AG10803 (cell line): ENCODE measurements around the gene MYDGF.
A peak's percentile ranks its signal among the peaks of the same experiment; 100 is the strongest.

Source experiments
- DNase-seq: peaks from one replicate; pipeline ENCODE4 v3.0.0; 2010; ENCODE audit warnings: low read depth
- H3K4me3 ChIP-seq: 2 replicates; pipeline ENCODE4 v1.5.1; 2011; ENCODE audit warnings: mild to moderate bottlenecking, low read length, control low read depth
- CTCF ChIP-seq: conservative IDR thresholded peaks from 2 replicates; pipeline ENCODE4 v1.5.1; 2011; ENCODE audit warnings: mild to moderate bottlenecking, low read length, control low read depth, inconsistent platforms

MYDGF gene

GRCh38 chr19:4636151-4636717 lies 33.9 kb downstream of the MYDGF start:
- TF ChIP-seq CTCF: peak; percentile 53
- DNase-seq: peak; percentile 35

GRCh38 chr19:4635754-4636116 lies 34.4 kb downstream of the MYDGF start:
- H3K4me3 ChIP-seq: peak overlapping the region; percentile 62
- no peak for TF ChIP-seq CTCF
- DNase-seq: no peak

More at GRCh38 chr19:4636151-4636717, 33.9 kb downstream of the MYDGF start:
- peak overlapping the region; percentile 62 for H3K4me3 ChIP-seq

DNA sequence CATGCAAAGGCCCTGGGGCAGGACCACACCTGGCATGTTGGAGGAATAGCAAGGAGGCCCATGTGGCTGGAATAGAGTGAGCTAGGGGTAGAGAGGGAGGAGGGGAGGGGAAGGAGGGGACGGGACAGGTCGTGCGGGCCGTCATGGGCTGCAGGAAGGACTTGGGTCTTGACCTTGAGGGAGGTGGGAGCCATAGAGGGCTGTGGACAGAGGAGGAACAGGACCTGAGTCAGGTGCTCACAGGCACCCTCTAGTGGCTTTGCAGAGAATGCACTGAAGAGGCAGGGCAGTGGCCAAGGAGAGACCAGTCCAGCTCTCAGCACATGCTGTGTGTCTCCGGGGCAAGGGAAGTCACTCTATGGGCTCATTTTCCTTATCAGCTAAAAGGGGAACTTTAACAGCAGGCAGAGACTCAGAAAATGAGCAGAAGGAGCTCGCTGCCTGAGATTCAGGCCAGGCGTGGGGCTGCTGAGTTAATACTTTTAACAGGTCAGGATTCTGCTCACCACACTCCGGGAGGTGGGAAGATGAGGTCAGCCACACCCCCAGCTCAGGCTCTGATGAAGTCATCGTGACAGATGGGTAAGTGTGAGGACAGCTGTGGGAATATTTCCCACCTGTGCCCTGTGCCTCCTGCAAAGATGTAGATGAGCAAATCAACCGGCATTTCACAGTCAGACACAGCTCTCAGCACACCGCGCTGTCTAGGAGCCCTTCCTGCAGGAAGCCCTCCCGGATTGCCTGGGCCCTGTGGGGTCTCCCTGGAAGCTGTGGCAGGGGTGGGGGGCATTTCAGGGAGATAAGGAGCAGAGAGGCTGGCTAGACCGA lies 36.8 kb downstream of the MYDGF start:
- H3K4me3 ChIP-seq: no peak overlapping the region
- DNase-seq: peak; percentile 56
- TF ChIP-seq CTCF: peak; percentile 81

- DNase-seq: peak; percentile 17
- no peak overlapping the region for H3K4me3 ChIP-seq
- TF ChIP-seq CTCF: peak; percentile 32
Observed at GRCh38 chr19:4624733-4625362, 45.3 kb downstream of the MYDGF start.

GRCh38 chr19:4624301-4624700 lies 45.8 kb downstream of the MYDGF start:
- DNase-seq: no peak
- no peak for TF ChIP-seq CTCF
- no peak overlapping the region for H3K4me3 ChIP-seq

DNA sequence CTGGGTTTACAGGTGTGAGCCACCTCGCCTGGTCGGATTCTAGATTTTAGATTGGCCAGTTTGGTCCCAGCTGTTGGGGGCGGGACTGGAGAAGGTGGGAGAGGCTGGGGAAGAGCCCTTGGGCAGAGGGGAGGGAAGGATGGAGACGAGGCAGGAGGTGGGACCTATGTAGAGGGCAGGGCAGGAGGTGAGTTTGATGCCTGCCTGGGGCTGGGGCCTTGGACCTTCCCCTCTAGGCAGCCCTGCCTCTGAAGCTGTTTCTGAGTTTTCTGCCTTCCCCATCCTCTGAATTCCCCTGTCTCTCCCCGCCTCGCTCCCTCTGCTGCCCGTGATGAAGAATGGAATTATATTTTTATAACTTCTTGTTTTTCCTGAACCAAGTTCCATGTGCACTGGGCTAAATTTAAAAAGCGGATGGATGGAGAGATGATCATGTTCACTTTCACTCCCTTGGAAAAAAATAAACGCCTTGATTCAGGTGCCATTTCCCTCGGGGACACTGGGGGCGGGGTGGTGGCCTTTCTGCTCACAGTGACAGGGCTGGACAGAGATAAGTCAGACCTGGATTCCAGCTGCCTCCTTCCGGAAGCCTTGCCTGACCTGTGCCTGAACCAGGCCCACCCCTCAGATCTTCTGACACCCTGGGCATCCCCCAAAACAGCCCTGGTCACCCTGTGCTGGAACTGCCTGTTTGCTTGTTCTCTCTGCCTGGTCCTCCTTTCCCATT lies 47.3 kb downstream of the MYDGF start:
- DNase-seq: no peak
- H3K4me3 ChIP-seq: no peak overlapping the region
- TF ChIP-seq CTCF: peak; percentile 14
